Spleen (tissue), 11 donors: ENCODE data around the gene IL21R. TPM values are rescaled to one million over a fixed set of nuclear protein-coding genes. Genes with fewer than 3 reads are reported as not detected.
"Not testable (repeated sequence)": the region's sequence is repeated elsewhere in the genome, so short reads cannot be mapped to it uniquely, and the experiment has no call there.

Experiments used
- DNase-seq: peaks from one replicate; pipeline ENCODE4 v3.0.0-alpha.2; 2020
- H3K27ac ChIP-seq, 8 donors: fragments of 200-600 bp; sonication (generic) in 7 of 8; 1 replicate in 4 of 8; 2 replicates in 4 of 8; pipeline versions ENCODE4 v1.5.0 to v1.8.0; 2016 to 2021; ENCODE audit warnings: inconsistent platforms in 4 of 8, mild to moderate bottlenecking in 4 of 8, moderate library complexity in 1 of 8
- H3K27me3 ChIP-seq, 7 donors: fragments of 200-600 bp; sonication (generic) in 6 of 7; replicated peaks in 1 of 7; 1 replicate in 4 of 7; 2 replicates in 3 of 7; pipeline versions ENCODE4 v1.5.0 to v1.8.0; 2016 to 2021; ENCODE audit warnings: inconsistent platforms in 3 of 7, mild to moderate bottlenecking in 1 of 7
- H3K36me3 ChIP-seq, 6 donors: fragments of 200-600 bp; sonication (generic) in 5 of 6; 1 replicate in 4 of 6; 2 replicates in 2 of 6; pipeline versions ENCODE4 v1.5.0 to v1.8.0; 2016 to 2021; ENCODE audit warnings: inconsistent platforms in 2 of 6
- H3K4me1 ChIP-seq, 6 donors: fragments of 200-600 bp; sonication (generic) in 5 of 6; 1 replicate in 3 of 6; 2 replicates in 3 of 6; pipeline versions ENCODE4 v1.5.0 to v1.8.0; 2016 to 2021; ENCODE audit warnings: inconsistent platforms in 3 of 6
- H3K4me3 ChIP-seq, 8 donors: fragments of 200-600 bp; sonication (generic) in 7 of 8; 1 replicate in 4 of 8; 2 replicates in 4 of 8; pipeline versions ENCODE4 v1.5.0 to v1.8.0; 2016 to 2021; ENCODE audit warnings: inconsistent platforms in 4 of 8, mild to moderate bottlenecking in 4 of 8, moderate library complexity in 2 of 8
- H3K9me3 ChIP-seq, 8 donors: fragments of 200-600 bp; sonication (generic) in 7 of 8; 1 replicate in 4 of 8; 2 replicates in 4 of 8; pipeline versions ENCODE4 v1.5.0 to v1.8.0; 2016 to 2021; ENCODE audit warnings: inconsistent platforms in 4 of 8
- CTCF ChIP-seq, 11 experiments: fragments of 200-600 bp in 7 of 11; fragments of 450-650 bp in 4 of 11; sonication (generic) in 4 of 11; IDR thresholded peaks in 8 of 11; conservative IDR thresholded peaks in 3 of 11; 1 replicate in 7 of 11; 2 replicates in 4 of 11; pipeline versions ENCODE4 v1.4.0 to v1.8.0; 2016 to 2021; ENCODE audit warnings: antibody characterized with exemption in 11 of 11, inconsistent platforms in 4 of 11, mild to moderate bottlenecking in 1 of 11
- POLR2A ChIP-seq, 3 donors: fragments of 450-650 bp; IDR thresholded peaks; one replicate each; pipeline ENCODE4 v1.5.1; 2017; ENCODE audit warnings: antibody characterized with exemption in 3 of 3, mild to moderate bottlenecking in 1 of 3
- POLR2AphosphoS5 ChIP-seq, 3 donors: sonication (generic); formaldehyde crosslinking; IDR thresholded peaks; one replicate each; pipeline ENCODE4 v1.5.1; 2017; ENCODE audit warnings: antibody characterized with exemption in 3 of 3
- WGBS, 5 donors: extraction: QIAGEN DNeasy Blood & Tissue Kit in 3 of 5; methylation state at CpG; one replicate each; pipeline versions ENCODE4 v1.1.5 to v1.1.7; 2013 to 2018; 5-methylcytosine and 5-hydroxymethylcytosine counted together
- intact Hi-C: fragments of 100-400 bp; cut with DNase I; formaldehyde crosslinking; loops from one replicate; pipeline ENCODE4 v1.15.0; 2023; ENCODE audit warnings: low total_unique reads
- polyA plus RNA-seq, 3 donors: library from polyadenylated mRNA; stranded (reverse); fragments of 200-250 nt; gene quantifications; one replicate each; pipeline ENCODE4 v1.2.1, GENCODE V29; 2013
- total RNA-seq, 7 donors: library from RNA; depleted of rRNA in 3 of 7; stranded (reverse); fragments of >200 nt in 3 of 7; fragmentation: NEBNext Ultra II Directional in 4 of 7; extraction: Animal tissue kit (Norgen Biotek cat#: 25700) in 4 of 7; gene quantifications; one replicate each; pipeline versions ENCODE4 v1.1.0 to v1.2.1, GENCODE V29; 2016 to 2021
- donor health status: healthy with polysubstance abuse.
- donor health status: DM: no; HTN: no; CAD: no; lungs with moderate emphysema.
- donor health status: DM: no; HTN: no; CAD: no.
- donor health status: Bipolar disorder and iron deficiency.
- donor health status: healthy.
- donor health status: DM: no; HTN: no; CAD: no.
- donor health status: DM: yes; HTN: yes; CAD: no.

The IL21R gene
- total and polyA plus RNA-seq, 10 donors: 2.7 to 19.7 (median 12.0) TPM

GRCh38 chr16:27453494-27453825 is 51.5 kb downstream of the IL21R start:
- intact Hi-C loops: loop anchor here (10.0 kb wide), 2 partner anchors 79 to 219 kb away; no protein-coding TSS in a partner anchor
- H3K4me1 ChIP-seq: peaks cover 20 to 65% (median 52%) of the 10 kb centered on the region in 6 donors
- TF ChIP-seq POLR2A (IDR thresholded peaks at IDR 0.05): no peak
- no peak for TF ChIP-seq POLR2AphosphoS5 (IDR thresholded peaks at IDR 0.05)
- no peak for TF ChIP-seq CTCF (IDR thresholded peaks at IDR 0.05 in 8 of 11, conservative IDR thresholded peaks at IDR 0.05 in 3 of 11)
- peaks cover 0 to 6% (median 0%) of the 10 kb centered on the region in 8 donors for H3K9me3 ChIP-seq
- H3K36me3 ChIP-seq: peaks cover 0 to 7% (median 0%) of the 10 kb centered on the region in 6 donors
- DNase-seq: no peak
- 52 to 85% (median 71%) methylated on average over 3 of the region's 3 CpGs for WGBS, 5 donors
- no peak overlapping the region for H3K4me3 ChIP-seq
- H3K27me3 ChIP-seq: peaks cover 0 to 31% (median 10%) of the 10 kb centered on the region in 7 donors
- H3K27ac ChIP-seq: no peak overlapping the region

- TF ChIP-seq POLR2A (IDR thresholded peaks at IDR 0.05) (no peak), CTCF (IDR thresholded peaks at IDR 0.05 in 8 of 11, conservative IDR thresholded peaks at IDR 0.05 in 3 of 11) (no peak), POLR2AphosphoS5 (IDR thresholded peaks at IDR 0.05) (peak in 1 of 3 donors; percentile 18)
- DNase-seq: no peak
- peaks cover 0 to 9% (median 0%) of the 10 kb centered on the region in 7 donors for H3K27me3 ChIP-seq
- H3K4me1 ChIP-seq: peaks cover 11 to 45% (median 30%) of the 10 kb centered on the region in 6 donors
- intact Hi-C loops: loop anchor here (5.0 to 10.0 kb wide), 3 partner anchors 81 to 298 kb away; no protein-coding TSS in a partner anchor
- no peak overlapping the region for H3K4me3 ChIP-seq
- peaks cover 0 to 6% (median 0%) of the 10 kb centered on the region in 8 donors for H3K9me3 ChIP-seq
- 6 to 10% (median 7%) methylated on average over 10 to 12 of the region's 12 CpGs for WGBS, 5 donors
- peaks cover 0 to 19% (median 8%) of the 10 kb centered on the region in 6 donors for H3K36me3 ChIP-seq
- no peak overlapping the region for H3K27ac ChIP-seq
Measured at GRCh38 chr16:27455700-27456099, 53.7 kb downstream of the IL21R start.

GRCh38 chr16:27457605-27457900 is 55.6 kb downstream of the IL21R start:
- intact Hi-C loops: loop anchor here (5.0 to 10.0 kb wide), 3 partner anchors 83 to 300 kb away; no protein-coding TSS in a partner anchor
- not testable (repeated sequence) for H3K9me3 ChIP-seq, H3K27me3 ChIP-seq, H3K4me3 ChIP-seq, H3K27ac ChIP-seq
- H3K4me1 ChIP-seq: peaks cover 7 to 50% (median 29%) of the 10 kb centered on the region in 6 donors
- 88 to 95% (median 92%) methylated on average over 17 of the region's 17 CpGs for WGBS, 5 donors
- DNase-seq: peak; percentile 52
- peaks cover 0 to 38% (median 27%) of the 10 kb centered on the region in 6 donors for H3K36me3 ChIP-seq

- Histone ChIP-seq H3K4me1 (peaks cover 7 to 57% (median 36%) of the 10 kb centered on the region in 6 donors), H3K27ac (no peak overlapping the region), H3K27me3 (no peaks in the 10 kb centered on the region), H3K4me3 (no peak overlapping the region), H3K9me3 (peaks cover 0 to 5% (median 0%) of the 10 kb centered on the region in 8 donors), H3K36me3 (peaks cover 0 to 45% (median 34%) of the 10 kb centered on the region in 6 donors)
- peak; percentile 52 for DNase-seq
- intact Hi-C loops: loop anchor here (5.0 to 10.0 kb wide), 3 partner anchors 83 to 301 kb away; no protein-coding TSS in a partner anchor
- 63 to 76% (median 72%) methylated on average over 5 of the region's 5 CpGs for WGBS, 5 donors
- TF ChIP-seq POLR2AphosphoS5 (IDR thresholded peaks at IDR 0.05) (no peak), POLR2A (IDR thresholded peaks at IDR 0.05) (no peak), CTCF (IDR thresholded peaks at IDR 0.05 in 8 of 11, conservative IDR thresholded peaks at IDR 0.05 in 3 of 11) (no peak)
Measured at GRCh38 chr16:27458258-27458657, 56.3 kb downstream of the IL21R start.
